ENCODE data around the gene LRRC3. TPM values are rescaled to one million over a fixed set of nuclear protein-coding genes. Genes with fewer than 3 reads are reported as not detected.

LRRC3 gene
- total RNA-seq, 1 donor from 2014 or later = not detected

- DNase-seq (ENCODE audit: low read depth) = no peak
Observed at GRCh38 chr21:44423941-44424607, 31.2 kb upstream of the LRRC3 start.

- no peak for DNase-seq (ENCODE audit: low read depth)
Observed at GRCh38 chr21:44424608-44425306, 30.6 kb upstream of the LRRC3 start.

GRCh38 chr21:44425307-44425894, 29.9 kb upstream of the LRRC3 start:
- DNase-seq (ENCODE audit: low read depth) = no peak

GRCh38 chr21:44425895-44426662, 29.2 kb upstream of the LRRC3 start:
- no peak for DNase-seq (ENCODE audit: low read depth)

GRCh38 chr21:44426663-44427191, 28.6 kb upstream of the LRRC3 start:
- DNase-seq (ENCODE audit: low read depth) = no peak

GRCh38 chr21:44427241-44428120, 27.8 kb upstream of the LRRC3 start:
- DNase-seq (ENCODE audit: low read depth) = no peak

- DNase-seq (ENCODE audit: low read depth) = no peak
Observed at GRCh38 chr21:44428281-44428960, 26.9 kb upstream of the LRRC3 start.

- DNase-seq (ENCODE audit: low read depth) = no peak
Observed at GRCh38 chr21:44429894-44430293, 25.4 kb upstream of the LRRC3 start.

- no peak for DNase-seq (ENCODE audit: low read depth)
Observed at GRCh38 chr21:44431300-44431699, 24.0 kb upstream of the LRRC3 start.

GRCh38 chr21:44432841-44433790, 22.2 kb upstream of the LRRC3 start:
- no peak for DNase-seq (ENCODE audit: low read depth)

- DNase-seq (ENCODE audit: low read depth) = no peak
Observed at GRCh38 chr21:44433791-44434567, 21.3 kb upstream of the LRRC3 start.

- DNase-seq (ENCODE audit: low read depth) = no peak
Observed at GRCh38 chr21:44434568-44434925, 20.8 kb upstream of the LRRC3 start.

- DNase-seq (ENCODE audit: low read depth) = no peak
Observed at GRCh38 chr21:44434936-44435635, 20.2 kb upstream of the LRRC3 start.

- DNase-seq (ENCODE audit: low read depth) = no peak
Observed at GRCh38 chr21:44436111-44436611, 19.1 kb upstream of the LRRC3 start.

- no peak for DNase-seq (ENCODE audit: low read depth)
Observed at GRCh38 chr21:44436958-44437357, 18.4 kb upstream of the LRRC3 start.

- DNase-seq (ENCODE audit: low read depth) = no peak
Observed at GRCh38 chr21:44437371-44437695, 18.0 kb upstream of the LRRC3 start.

- DNase-seq (ENCODE audit: low read depth) = no peak
Observed at GRCh38 chr21:44437696-44438431, 17.4 kb upstream of the LRRC3 start.
